Caco-2 (cell line): ENCODE results near the gene ASIC4. TPM values are rescaled to one million over a fixed set of nuclear protein-coding genes. Genes with fewer than 3 reads are reported as not detected.

Experiments
- BruUV-seq: library from RNA; stranded (reverse); fragments of 400-500 nt; replicated peaks from 2 replicates; lab custom pipeline; 2021; lab: Mats Ljungman, UMichigan
- CTCF ChIA-PET: fragments of 300-600 bp; sonication (Branson Sonifier 250); formaldehyde crosslinking; loops from one replicate; lab custom pipeline; 2022; ENCODE audit warnings: antibody characterized with exemption; lab: Charles Lee
- POLR2A ChIA-PET: fragments of 300-600 bp; sonication (Branson Sonifier 250); formaldehyde crosslinking; loops from one replicate; lab custom pipeline; 2022; ENCODE audit warnings: antibody characterized with exemption; lab: Charles Lee
- DNase-seq, 2 experiments: peaks; one replicate each; pipeline versions ENCODE4 v3.0.0 to v3.0.0-alpha.2; 2020 to 2022
- H3K27me3 ChIP-seq: replicated peaks from 2 replicates; pipeline ENCODE4 v1.6.0; 2011; ENCODE audit warnings: low read length; ENCODE audit not compliant: control insufficient read depth, insufficient read depth
- H3K36me3 ChIP-seq: 2 replicates; pipeline ENCODE4 v1.5.1; 2011; ENCODE audit warnings: low read length; ENCODE audit not compliant: control insufficient read depth, insufficient read depth
- H3K4me1 ChIP-seq: fragments of 250-450 bp; sonication (Bioruptor Pico); 2 replicates; pipeline ENCODE4 v1.5.1; 2020; ENCODE audit warnings: mild to moderate bottlenecking
- H3K4me3 ChIP-seq: 2 replicates; pipeline ENCODE4 v1.5.1; 2011; ENCODE audit warnings: low read depth, mild to moderate bottlenecking, control low read depth, low read length
- H3K9me3 ChIP-seq: fragments of 250-450 bp; sonication (Bioruptor Pico); 2 replicates; pipeline ENCODE4 v1.5.1; 2020; ENCODE audit warnings: mild to moderate bottlenecking, moderate library complexity
- H3K27ac Mint-ChIP-seq: one replicate; pipeline ENCODE4 v1.8.0; 2022; ENCODE audit warnings: mixed read lengths; ENCODE audit not compliant: unreplicated experiment
- H3K27me3 Mint-ChIP-seq: one replicate; pipeline ENCODE4 v1.8.0; 2022; ENCODE audit warnings: mixed read lengths; ENCODE audit not compliant: insufficient read depth, unreplicated experiment
- H3K36me3 Mint-ChIP-seq: one replicate; pipeline ENCODE4 v1.8.0; 2022; ENCODE audit warnings: mild to moderate bottlenecking, mixed read lengths; ENCODE audit not compliant: insufficient read depth, unreplicated experiment
- H3K4me1 Mint-ChIP-seq: one replicate; pipeline ENCODE4 v1.8.0; 2022; ENCODE audit warnings: low read depth, mixed read lengths; ENCODE audit not compliant: unreplicated experiment
- H3K4me3 Mint-ChIP-seq: one replicate; pipeline ENCODE4 v1.8.0; 2022; ENCODE audit warnings: mild to moderate bottlenecking, moderate library complexity, mixed read lengths; ENCODE audit not compliant: unreplicated experiment
- H3K9me3 Mint-ChIP-seq: one replicate; pipeline ENCODE4 v1.8.0; 2022; ENCODE audit warnings: mixed read lengths; ENCODE audit not compliant: unreplicated experiment
- CTCF ChIP-seq, 2 experiments: fragments of 200-600 bp in 1 of 2; IDR thresholded peaks; 1 replicate in 1 of 2; 2 replicates in 1 of 2; pipeline versions ENCODE4 v1.5.1 to v1.8.0; 2011 to 2022; ENCODE audit warnings: antibody characterized with exemption in 1 of 2, control low read depth in 1 of 2, inconsistent platforms in 1 of 2, low read depth in 1 of 2, low read length in 1 of 2, mild to moderate bottlenecking in 1 of 2, moderate library complexity in 1 of 2; ENCODE audit not compliant: insufficient read depth in 1 of 2, severe bottlenecking in 1 of 2, unreplicated experiment in 1 of 2
- intact Hi-C: fragments of 100-400 bp; cut with micrococcal nuclease; formaldehyde crosslinking; loops from one replicate; pipeline ENCODE4 v1.10.0; 2022; ENCODE audit not compliant: unreplicated experiment
- total RNA-seq: library from RNA; stranded (reverse); gene quantifications from 2 replicates; pipeline ENCODE4 v1.2.3, GENCODE V29; 2022

ASIC4 gene
- total RNA-seq, 1 experiment from 2014 or later = 0.16 TPM

DNA sequence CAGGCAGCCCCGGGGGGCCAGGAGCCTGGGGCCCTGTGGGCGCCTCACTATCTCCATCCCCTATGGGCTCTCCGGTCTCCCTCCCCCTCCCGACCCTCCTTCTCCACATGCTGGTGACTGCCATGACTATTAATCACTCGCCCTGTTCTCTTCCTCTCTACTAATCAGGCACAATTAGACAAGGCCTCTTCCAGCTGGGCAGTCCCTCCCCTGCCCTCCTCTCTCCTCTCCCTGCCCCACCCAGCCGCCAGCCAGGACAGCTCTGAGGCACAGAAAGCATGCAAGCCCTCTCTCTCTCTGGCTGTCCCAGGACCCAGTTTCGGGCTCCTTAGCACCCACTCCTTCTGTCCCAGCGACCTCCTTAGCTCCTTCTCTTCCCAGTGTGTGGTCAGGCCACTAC, 5.8 kb downstream of the ASIC4 start:
- intact Hi-C loops = no loop called here
- Histone ChIP-seq H3K27me3 (no peaks in the 10 kb centered on the region; the same call in 1 of the 2 replicates), H3K36me3 (no peaks in the 10 kb centered on the region), H3K4me3 (no peak overlapping the region), H3K4me1 (peaks cover 13% of the 10 kb centered on the region), H3K9me3 (no peaks in the 10 kb centered on the region)
- H3K9me3 Mint-ChIP-seq = no peaks in the 10 kb centered on the region
- peaks cover 16% of the 10 kb centered on the region for H3K27me3 Mint-ChIP-seq
- DNase-seq = no peak
- no peak for TF ChIP-seq CTCF (IDR thresholded peaks at IDR 0.05; ENCODE audit: insufficient read depth in 1 of 2, low read depth in 1 of 2, low read length in 1 of 2, severe bottlenecking in 1 of 2, unreplicated experiment in 1 of 2)
- H3K27ac Mint-ChIP-seq = no peak overlapping the region
- H3K4me1 Mint-ChIP-seq = peaks cover 13% of the 10 kb centered on the region
- BruUV-seq = no TSS peak
- no peak overlapping the region for H3K4me3 Mint-ChIP-seq
- POLR2A ChIA-PET = no interaction called here
- CTCF ChIA-PET = interaction anchor here (0.6 to 3.9 kb wide), 12 partner anchors 8 to 209 kb away, joined by 3 to 49 read pairs (median 6); partner anchors contain the start of gene GMPPA
- H3K36me3 Mint-ChIP-seq = no peaks in the 10 kb centered on the region

GRCh38 chr2:219521066-219521880, 7.0 kb downstream of the ASIC4 start:
- DNase-seq = peak; percentile 73 to 74
- Mint-ChIP-seq H3K4me3 (peak overlapping the region; percentile 58), H3K27me3 (peaks cover 13% of the 10 kb centered on the region), H3K36me3 (no peaks in the 10 kb centered on the region), H3K4me1 (peaks cover 22% of the 10 kb centered on the region), H3K27ac (peak overlapping the region; percentile 73), H3K9me3 (no peaks in the 10 kb centered on the region)
- BruUV-seq = no TSS peak
- intact Hi-C loops = loop anchor here (1.0 kb wide), 3 partner anchors 11 to 45 kb away; partner anchors contain the start of gene GMPPA
- peak; percentile 81 to 97 for TF ChIP-seq CTCF (IDR thresholded peaks at IDR 0.05; ENCODE audit: insufficient read depth in 1 of 2, low read depth in 1 of 2, low read length in 1 of 2, severe bottlenecking in 1 of 2, unreplicated experiment in 1 of 2)
- H3K9me3 ChIP-seq = no peaks in the 10 kb centered on the region
- ChIA-PET CTCF (interaction anchor here (0.9 to 3.9 kb wide), 8 partner anchors 9 to 119 kb away, joined by 3 to 49 read pairs (median 6); partner anchors contain the start of gene GMPPA), POLR2A (no interaction called here)
- H3K36me3 ChIP-seq = no peaks in the 10 kb centered on the region
- H3K4me1 ChIP-seq = peaks cover 24% of the 10 kb centered on the region
- H3K4me3 ChIP-seq = 0 out of 2 replicates have a peak overlapping the region, but pooled peaks have one; percentile 5
- no peaks in the 10 kb centered on the region for H3K27me3 ChIP-seq

- DNase-seq = peak in 1 of 2 experiments; percentile 45
- intact Hi-C loops = no loop called here
- H3K4me1 Mint-ChIP-seq = peaks cover 26% of the 10 kb centered on the region
- no peaks in the 10 kb centered on the region for H3K36me3 Mint-ChIP-seq
- no peaks in the 10 kb centered on the region for H3K36me3 ChIP-seq
- no peaks in the 10 kb centered on the region for H3K27me3 ChIP-seq
- peak overlapping the region; percentile 58 for H3K4me3 Mint-ChIP-seq
- no peak overlapping the region for H3K4me3 ChIP-seq
- peaks cover 9% of the 10 kb centered on the region for H3K27me3 Mint-ChIP-seq
- CTCF ChIA-PET = interaction anchor here (0.5 to 3.1 kb wide), 4 partner anchors 7 to 24 kb away, joined by 3 to 27 read pairs (median 8); partner anchors contain the start of gene GMPPA
- H3K9me3 ChIP-seq = no peaks in the 10 kb centered on the region
- H3K27ac Mint-ChIP-seq = peak overlapping the region; percentile 73
- H3K9me3 Mint-ChIP-seq = no peaks in the 10 kb centered on the region
- POLR2A ChIA-PET = no interaction called here
- peaks cover 25% of the 10 kb centered on the region for H3K4me1 ChIP-seq
- no peak for TF ChIP-seq CTCF (IDR thresholded peaks at IDR 0.05; ENCODE audit: insufficient read depth in 1 of 2, low read depth in 1 of 2, low read length in 1 of 2, severe bottlenecking in 1 of 2, unreplicated experiment in 1 of 2)
- BruUV-seq = no TSS peak
These were observed 8.1 kb downstream of the ASIC4 start for GRCh38 chr2:219522111-219523030.
